PC-3 (cell line): ENCODE measurements around the gene CLCN4. TPM values are rescaled to one million over a fixed set of nuclear protein-coding genes. Genes with fewer than 3 reads are reported as not detected.

Experiments
- ATAC-seq: fragments of 200-7000 bp; cut with Tn5 transposase; 2 replicates; pipeline ENCODE4 v1.9.1; 2020; ENCODE audit warnings: mild to moderate bottlenecking, moderate library complexity
- BruUV-seq: library from RNA; stranded (reverse); fragments of 400-500 nt; replicated peaks from 2 replicates; lab custom pipeline; 2021; lab: Mats Ljungman, UMichigan
- CTCF ChIA-PET: fragments of 300-600 bp; sonication (Branson Sonifier 250); formaldehyde crosslinking; loops from one replicate; lab custom pipeline; 2022; ENCODE audit warnings: antibody characterized with exemption; lab: Charles Lee
- POLR2A ChIA-PET: fragments of 300-600 bp; sonication (Branson Sonifier 250); formaldehyde crosslinking; loops from one replicate; lab custom pipeline; 2022; ENCODE audit warnings: antibody characterized with exemption; ENCODE audit not compliant: unreplicated experiment; lab: Charles Lee
- DNase-seq: peaks from one replicate; pipeline ENCODE4 v3.0.0-alpha.2; 2015
- H2AFZ ChIP-seq: fragments of 300-600 bp; sonication (generic); 2 replicates; pipeline ENCODE4 v1.6.0; 2016; ENCODE audit warnings: antibody characterized with exemption, low read length
- H3F3A ChIP-seq: fragments of 300-600 bp; sonication (generic); one replicate; pipeline ENCODE4 v1.6.0; 2017; ENCODE audit warnings: antibody characterized with exemption, low read length, control low read depth, mild to moderate bottlenecking; ENCODE audit not compliant: unreplicated experiment
- H3K27ac ChIP-seq: fragments of 300-600 bp; sonication (generic); 2 replicates; pipeline ENCODE4 v1.5.1; 2016; ENCODE audit warnings: mild to moderate bottlenecking, low read length
- H3K27me3 ChIP-seq: fragments of 300-600 bp; sonication (generic); 2 replicates; pipeline ENCODE4 v1.6.1; 2016; ENCODE audit warnings: low read length, mixed read lengths
- H3K36me3 ChIP-seq: fragments of 300-600 bp; sonication (generic); 2 replicates; pipeline ENCODE4 v1.6.1; 2016; ENCODE audit warnings: low read depth, mixed run types, low read length, mixed read lengths
- H3K4me1 ChIP-seq: fragments of 300-600 bp; sonication (generic); 2 replicates; pipeline ENCODE4 v1.5.1; 2016; ENCODE audit warnings: low read length; ENCODE audit not compliant: insufficient read depth
- H3K4me2 ChIP-seq: fragments of 300-600 bp; sonication (generic); 2 replicates; pipeline ENCODE4 v1.6.0; 2016; ENCODE audit warnings: low read length
- H3K4me3 ChIP-seq: fragments of 300-600 bp; sonication (generic); 2 replicates; pipeline ENCODE4 v1.5.1; 2016; ENCODE audit warnings: mild to moderate bottlenecking, low read length, mixed read lengths
- H3K79me2 ChIP-seq: fragments of 300-600 bp; sonication (generic); 2 replicates; pipeline ENCODE4 v1.6.1; 2017; ENCODE audit warnings: low read length, mixed read lengths
- H3K9ac ChIP-seq: fragments of 300-600 bp; sonication (generic); 2 replicates; pipeline ENCODE4 v1.6.0; 2016; ENCODE audit warnings: mild to moderate bottlenecking, low read length
- H3K9me2 ChIP-seq: fragments of 300-600 bp; sonication (generic); replicated peaks from 2 replicates; pipeline ENCODE4 v1.6.1; 2016; ENCODE audit warnings: mixed run types, low read length, mixed read lengths
- H3K9me3 ChIP-seq: fragments of 300-600 bp; sonication (generic); 2 replicates; pipeline ENCODE4 v1.6.1; 2016; ENCODE audit warnings: low read length, mixed read lengths
- H4K20me1 ChIP-seq: fragments of 300-600 bp; sonication (generic); 2 replicates; pipeline ENCODE4 v1.6.1; 2016; ENCODE audit warnings: low read length, mixed read lengths
- CTCF ChIP-seq: fragments of 300-600 bp; sonication (generic); conservative IDR thresholded peaks from 2 replicates; pipeline ENCODE4 v1.5.1; 2017; ENCODE audit warnings: antibody characterized with exemption, low read depth, mild to moderate bottlenecking, low read length
- EZH2 ChIP-seq: fragments of 300-600 bp; sonication (generic); IDR thresholded peaks from one replicate; pipeline ENCODE4 v1.6.1; 2017; ENCODE audit warnings: antibody characterized with exemption, mild to moderate bottlenecking, low read length; ENCODE audit not compliant: unreplicated experiment
- EZH2phosphoT487 ChIP-seq: fragments of 300-600 bp; sonication (generic); IDR thresholded peaks from 2 replicates; pipeline ENCODE4 v1.6.1; 2018; ENCODE audit warnings: mild to moderate bottlenecking, antibody characterized with exemption, low read length, borderline replicate concordance
- intact Hi-C: fragments of 100-400 bp; cut with micrococcal nuclease; formaldehyde crosslinking; loops from 2 replicates; pipeline ENCODE4 v1.9.0; 2023
- total RNA-seq: library from RNA; depleted of rRNA; stranded (reverse); fragments of >200 nt; gene quantifications from 2 replicates; pipeline ENCODE4 v1.2.3, GENCODE V29; 2014

The CLCN4 gene
- total RNA-seq, 1 experiment from 2014 or later = 13.7 TPM

DNA sequence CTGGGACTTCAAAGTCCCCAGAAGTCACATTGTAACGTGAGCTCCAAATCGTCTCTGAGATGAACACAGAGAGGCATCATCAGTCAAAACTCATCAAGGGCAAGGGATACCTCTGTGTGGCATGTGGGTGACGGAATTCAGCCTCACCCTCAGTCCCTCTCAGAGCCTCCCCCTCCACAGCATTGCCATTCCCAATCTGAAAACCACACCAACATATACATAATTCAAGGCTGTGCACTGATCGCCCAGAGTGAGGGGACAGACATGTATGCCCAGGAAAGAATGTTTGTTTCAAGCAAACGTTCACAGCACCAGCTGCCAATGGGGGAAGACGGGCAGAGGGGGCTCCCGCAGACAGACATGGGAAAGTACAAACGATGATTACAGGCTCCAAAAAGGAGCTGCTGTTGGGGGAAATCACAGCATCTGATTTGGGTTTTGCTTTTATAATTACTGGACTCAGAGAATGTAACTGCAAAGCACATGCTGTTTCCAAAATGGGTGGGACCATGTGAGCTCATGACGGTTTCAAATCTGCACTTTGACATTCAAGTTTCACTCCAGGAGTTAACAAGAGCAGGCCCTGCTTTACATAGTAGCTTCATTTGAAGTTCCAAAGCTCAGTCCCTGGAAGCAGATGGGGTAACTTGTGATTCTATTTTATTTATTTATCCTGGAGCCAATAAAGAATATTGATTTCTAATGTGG is 88.3 kb downstream of the CLCN4 start:
- Histone ChIP-seq H3K36me3 (no peaks in the 10 kb centered on the region), H3K9me3 (no peaks in the 10 kb centered on the region), H3K4me2 (no peak overlapping the region), H3F3A (no peaks in the 10 kb centered on the region), H3K79me2 (no peaks in the 10 kb centered on the region), H3K27ac (no peak overlapping the region), H3K27me3 (no peaks in the 10 kb centered on the region), H3K9ac (no peak overlapping the region), H3K9me2 (no peaks in the 10 kb centered on the region), H3K4me3 (no peak overlapping the region), H3K4me1 (peaks cover 1% of the 10 kb centered on the region), H4K20me1 (no peaks in the 10 kb centered on the region), H2AFZ (no peak overlapping the region)
- ATAC-seq (no peak), DNase-seq (no peak)
- intact Hi-C loops = no loop called here
- ChIA-PET CTCF (no interaction called here), POLR2A (no interaction called here)
- BruUV-seq = no TSS peak
- TF ChIP-seq EZH2 (no peak), CTCF (no peak), EZH2phosphoT487 (no peak)

DNA sequence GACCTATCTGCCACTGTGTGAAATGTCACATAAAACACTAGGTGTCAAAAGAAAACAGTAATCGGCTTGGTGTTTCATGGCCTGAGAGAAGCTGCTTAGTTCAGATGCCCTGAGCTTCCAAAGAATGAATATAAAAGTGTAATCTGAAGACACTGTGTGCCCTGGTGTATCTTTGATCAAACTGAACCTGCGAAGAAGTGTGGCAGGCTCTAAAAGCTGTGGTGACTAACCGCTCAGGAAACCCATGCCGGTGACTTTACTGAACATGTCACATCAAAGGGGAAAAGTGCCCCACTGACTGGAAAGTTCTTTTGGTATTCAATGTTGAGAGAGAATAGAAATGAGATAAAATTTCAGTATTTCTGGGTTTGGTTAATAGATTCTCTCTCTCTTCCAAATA is 89.1 kb downstream of the CLCN4 start:
- H3K4me3 ChIP-seq = no peak overlapping the region
- TF ChIP-seq EZH2phosphoT487 (no peak), CTCF (no peak), EZH2 (no peak)
- DNase-seq (no peak), ATAC-seq (no peak)
- H3K4me2 ChIP-seq = no peak overlapping the region
- H3K27ac ChIP-seq = no peak overlapping the region
- H3K36me3 ChIP-seq = no peaks in the 10 kb centered on the region
- H4K20me1 ChIP-seq = no peaks in the 10 kb centered on the region
- H3K4me1 ChIP-seq = no peaks in the 10 kb centered on the region
- no peaks in the 10 kb centered on the region for H3K27me3 ChIP-seq
- no peaks in the 10 kb centered on the region for H3F3A ChIP-seq
- no peaks in the 10 kb centered on the region for H3K9me2 ChIP-seq
- H3K9ac ChIP-seq = no peak overlapping the region
- intact Hi-C loops = no loop called here
- CTCF ChIA-PET = no interaction called here
- H3K79me2 ChIP-seq = no peaks in the 10 kb centered on the region
- no peaks in the 10 kb centered on the region for H3K9me3 ChIP-seq
- POLR2A ChIA-PET = no interaction called here
- BruUV-seq = no TSS peak
- H2AFZ ChIP-seq = no peak overlapping the region

DNA sequence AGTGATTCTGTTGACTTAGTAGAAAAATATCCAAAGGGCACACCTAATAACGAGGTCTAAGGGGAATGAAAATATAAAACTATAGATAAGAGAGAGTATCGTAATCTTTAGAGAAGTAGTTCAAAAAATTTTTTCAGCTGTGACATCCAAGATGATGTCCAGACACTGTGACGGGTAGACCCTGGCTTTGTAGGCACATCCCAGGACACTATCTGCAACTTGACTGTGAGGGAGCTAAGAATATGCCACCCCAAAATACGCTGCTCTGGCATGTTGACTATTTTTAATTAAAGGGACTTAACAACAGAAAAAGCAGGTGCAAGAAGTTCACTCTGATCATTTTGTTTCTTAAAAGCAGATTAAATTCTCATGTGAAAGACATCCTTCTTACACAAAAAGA is 89.5 kb downstream of the CLCN4 start:
- Histone ChIP-seq H3F3A (no peaks in the 10 kb centered on the region), H4K20me1 (no peaks in the 10 kb centered on the region), H3K27me3 (no peaks in the 10 kb centered on the region), H3K9me3 (no peaks in the 10 kb centered on the region), H3K4me3 (no peak overlapping the region), H3K27ac (no peak overlapping the region), H3K79me2 (no peaks in the 10 kb centered on the region), H3K4me2 (no peak overlapping the region), H3K9ac (no peak overlapping the region), H3K36me3 (no peaks in the 10 kb centered on the region), H3K4me1 (no peaks in the 10 kb centered on the region), H3K9me2 (no peaks in the 10 kb centered on the region), H2AFZ (no peak overlapping the region)
- ChIA-PET CTCF (no interaction called here), POLR2A (no interaction called here)
- no TSS peak for BruUV-seq
- ATAC-seq = no peak
- DNase-seq = no peak
- intact Hi-C loops = no loop called here
- TF ChIP-seq CTCF (no peak), EZH2phosphoT487 (no peak), EZH2 (no peak)
